GM18868 (cell line): ENCODE results near the gene POTEG.
"Not testable (repeated sequence)": the region's sequence is repeated elsewhere in the genome, so short reads cannot be mapped to it uniquely, and the experiment has no call there.

Experiments used
- ATAC-seq: cut with Tn5 transposase; IDR thresholded peaks from one replicate; pipeline ENCODE4 v1.9.1; 2021; ENCODE audit warnings: mild to moderate bottlenecking, moderate library complexity; ENCODE audit not compliant: unreplicated experiment

POTEG gene

DNA sequence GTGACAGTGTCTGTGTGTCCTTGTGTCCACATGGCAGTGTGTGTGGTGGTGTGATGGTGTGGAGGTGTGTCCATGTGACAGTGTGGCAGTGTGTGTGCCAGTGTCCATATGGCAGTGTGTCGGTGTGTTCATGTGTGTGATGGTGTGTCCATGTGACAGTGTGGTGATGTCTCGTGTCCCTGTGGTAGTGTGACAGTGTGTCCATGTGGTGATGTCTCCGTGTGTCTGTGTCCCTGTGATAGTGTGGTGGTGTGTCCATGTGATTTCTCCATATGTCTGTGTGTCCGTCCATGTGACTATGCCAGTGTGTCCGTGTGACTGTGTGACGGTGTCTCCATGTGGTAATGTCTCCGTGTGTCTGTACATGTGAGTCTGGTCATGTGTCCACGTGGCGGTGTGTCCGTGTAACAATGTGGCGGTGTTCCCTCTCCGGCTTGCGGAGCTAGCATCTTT is 59.7 kb downstream of the POTEG start:
- not testable (repeated sequence) for ATAC-seq

DNA sequence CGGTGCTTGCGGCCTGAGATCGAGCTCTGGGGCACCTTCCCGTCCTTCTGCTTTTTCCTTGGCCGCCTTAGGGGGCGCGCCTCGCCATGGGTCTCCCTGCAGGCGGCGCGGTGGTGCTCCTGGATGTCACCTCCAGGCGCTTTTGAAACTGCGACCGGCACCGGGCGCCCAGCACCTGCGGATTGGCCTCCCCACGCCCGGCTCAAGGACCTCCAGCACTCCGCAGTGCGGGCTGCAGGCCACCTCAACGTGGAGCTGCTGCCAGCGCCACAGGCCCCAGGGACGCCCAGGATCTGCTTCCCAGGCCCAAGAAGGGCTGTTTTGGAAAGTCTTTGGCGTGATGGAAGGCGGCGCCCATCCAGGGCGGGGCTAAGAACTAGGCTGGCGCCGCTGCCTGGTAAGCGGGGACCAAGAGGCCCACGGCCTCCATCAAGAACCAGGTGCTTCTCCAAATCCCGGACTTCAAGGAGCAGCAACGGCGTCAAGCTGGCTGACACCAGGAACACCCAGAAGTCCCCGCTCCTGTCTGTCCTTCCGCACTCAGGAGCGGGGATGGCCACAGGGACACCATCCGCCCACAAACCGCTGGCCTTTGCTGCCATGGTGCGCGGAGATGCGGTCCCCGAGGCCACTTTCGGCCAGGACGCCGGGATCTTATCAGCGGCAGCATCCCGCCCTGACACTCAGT is 61.2 kb downstream of the POTEG start:
- not testable (repeated sequence) for ATAC-seq

GRCh38 chr14:19371767-19372166 is 62.4 kb downstream of the POTEG start:
- ATAC-seq, result not testable (repeated sequence)

- not testable (repeated sequence) for ATAC-seq
Observed at GRCh38 chr14:19362803-19363202, 71.3 kb downstream of the POTEG start.

- ATAC-seq, result not testable (repeated sequence)
Observed at GRCh38 chr14:19362323-19362722, 71.8 kb downstream of the POTEG start.

DNA sequence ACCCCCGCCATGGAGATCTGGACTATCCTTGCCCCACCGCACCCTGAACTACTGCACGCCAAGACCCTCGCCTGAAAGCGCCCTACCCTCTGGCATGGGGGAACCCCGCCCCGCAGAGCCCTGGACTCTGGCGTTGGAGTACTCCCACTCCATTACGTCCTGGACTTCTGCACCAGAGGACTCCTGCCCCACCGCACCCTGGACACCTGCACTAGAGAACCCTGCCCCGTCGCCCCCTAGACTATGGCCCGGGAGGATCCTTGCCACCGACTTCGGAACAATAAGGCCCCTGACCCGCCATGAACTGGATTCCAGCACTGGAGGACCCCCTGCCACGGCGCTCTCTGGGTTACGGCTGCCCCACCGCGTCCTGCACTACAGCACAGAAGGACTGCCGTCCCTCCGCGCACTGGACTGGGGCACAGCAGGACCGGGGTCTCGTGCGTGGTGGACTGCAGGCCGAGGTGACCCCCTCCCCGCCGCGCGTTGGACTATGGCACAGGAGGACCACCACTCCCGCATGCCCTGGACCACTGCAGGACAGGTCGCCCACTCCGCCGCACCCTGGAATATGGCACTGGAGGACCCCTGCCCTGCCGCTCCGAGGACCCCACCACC is 72.4 kb downstream of the POTEG start:
- ATAC-seq, result not testable (repeated sequence)

GRCh38 chr14:19360937-19361635 is 73.1 kb downstream of the POTEG start:
- ATAC-seq, result not testable (repeated sequence)
